Globus pallidus (tissue), 1 donor: ENCODE results near the gene SCML1.

Source experiments
- DNase-seq: peaks from one replicate; pipeline ENCODE4 v3.0.0-alpha.2; 2015; ENCODE audit warnings: low spot score

The SCML1 gene

GRCh38 chrX:17788956-17789562, 51.8 kb downstream of the SCML1 start:
- no peak for DNase-seq

GRCh38 chrX:17792826-17793225, 55.5 kb downstream of the SCML1 start:
- peak; percentile 20 for DNase-seq

DNA sequence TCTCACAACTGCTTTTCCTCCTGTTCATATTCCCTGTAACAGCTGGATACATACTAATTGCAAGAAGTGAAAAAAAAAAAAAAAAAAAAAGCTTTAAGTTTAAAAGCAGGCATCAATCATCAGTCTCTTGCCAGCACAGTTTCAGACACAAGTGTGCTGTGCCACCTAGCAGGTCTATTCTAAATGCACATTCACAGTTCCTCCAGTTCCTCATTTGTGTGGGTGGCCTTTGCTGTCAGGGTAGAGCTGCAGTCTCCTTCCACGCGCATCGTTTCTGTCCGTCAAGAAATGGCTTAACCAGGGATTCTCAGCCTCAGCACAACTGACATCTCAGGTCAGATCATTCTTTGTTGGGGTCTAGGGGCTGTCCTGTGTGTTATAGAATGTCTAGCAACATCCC, 61.6 kb downstream of the SCML1 start:
- DNase-seq = no peak

- no peak for DNase-seq
These were observed 64.1 kb downstream of the SCML1 start for GRCh38 chrX:17801431-17801830.

- no peak for DNase-seq
These were observed 65.5 kb downstream of the SCML1 start for GRCh38 chrX:17802756-17803155.

- DNase-seq = no peak
These were observed 66.2 kb downstream of the SCML1 start for GRCh38 chrX:17803449-17803848.
